ENCODE measurements around the gene DLEC1.
A peak's percentile ranks its signal among the peaks of the same experiment; 100 is the strongest.

Gene DLEC1

DNA sequence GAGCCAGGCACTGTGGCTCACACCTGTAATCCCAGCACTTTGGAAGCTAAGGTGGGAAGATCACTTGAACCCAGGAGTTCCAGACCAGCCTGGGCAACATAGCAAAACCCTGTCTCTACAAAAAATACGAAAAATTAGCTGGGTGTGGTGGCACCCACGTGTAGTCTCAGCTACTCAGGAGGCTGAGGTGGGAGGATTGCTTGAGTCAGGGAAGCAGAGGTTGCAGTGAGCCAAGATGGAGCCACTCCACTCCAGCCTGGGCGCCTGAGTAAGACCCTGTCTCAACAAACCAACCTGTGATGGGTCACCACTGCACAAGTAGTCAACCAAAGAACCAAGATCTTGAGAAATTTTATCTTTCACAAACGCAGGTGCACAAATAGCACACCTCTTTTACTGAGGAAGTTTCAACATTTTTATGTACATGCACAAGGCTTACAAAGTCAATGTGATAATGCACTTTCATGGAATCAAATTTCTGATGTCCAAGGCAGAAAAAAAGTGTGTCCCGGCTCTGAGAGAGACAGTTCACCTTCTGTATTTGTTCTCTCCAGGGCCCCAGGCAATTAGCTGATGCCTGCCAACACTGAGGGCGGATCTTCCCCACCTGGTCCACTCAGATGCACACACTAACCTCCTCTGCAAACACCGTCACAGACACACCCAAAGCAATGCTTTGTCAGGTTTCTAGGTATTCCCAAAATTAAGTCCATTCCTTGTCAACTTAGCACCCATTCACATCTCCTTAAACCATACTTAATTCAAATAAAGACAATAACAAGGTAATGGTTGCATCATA lies 85.5 kb downstream of the DLEC1 start:
- DNase-seq, result no peak

DNA sequence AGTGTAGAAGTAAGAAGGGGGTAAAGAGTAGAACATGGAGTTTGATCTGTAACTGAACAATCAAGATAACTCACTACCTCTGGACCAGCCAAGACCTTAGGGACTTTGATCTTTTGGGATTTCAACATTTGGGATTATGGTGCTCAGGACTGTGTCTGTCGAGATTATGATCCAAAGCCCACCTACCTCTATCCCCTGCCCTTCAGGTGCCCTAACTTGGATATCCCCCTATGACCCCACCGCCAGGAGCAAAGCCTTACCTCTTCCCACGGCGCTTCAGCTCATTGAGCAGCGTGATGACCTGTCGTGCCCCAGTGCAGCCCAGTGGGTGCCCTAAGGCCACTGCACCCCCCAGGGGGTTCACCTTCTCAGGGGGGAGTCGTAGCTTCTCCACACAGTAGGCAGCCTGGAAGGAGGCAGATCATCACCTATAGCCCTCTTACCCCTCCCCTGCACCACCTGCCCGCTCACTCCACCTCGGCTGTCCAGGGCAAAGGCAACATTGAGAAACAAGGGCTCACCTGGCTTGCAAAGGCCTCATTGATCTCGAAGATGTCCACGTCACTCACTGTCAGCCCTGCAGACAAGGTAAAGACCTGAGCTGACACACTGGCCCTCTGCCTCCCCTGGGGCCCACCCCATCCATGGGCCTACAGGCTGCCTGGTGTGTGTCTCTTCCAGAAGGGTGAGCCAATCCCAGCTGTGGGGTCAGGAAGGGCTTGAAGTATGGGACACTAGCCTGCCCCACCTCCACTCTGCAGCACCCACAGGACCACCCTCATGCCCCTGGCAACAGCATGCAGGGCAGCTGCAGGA lies 86.5 kb downstream of the DLEC1 start:
- DNase-seq, result peak; percentile 56

DNA sequence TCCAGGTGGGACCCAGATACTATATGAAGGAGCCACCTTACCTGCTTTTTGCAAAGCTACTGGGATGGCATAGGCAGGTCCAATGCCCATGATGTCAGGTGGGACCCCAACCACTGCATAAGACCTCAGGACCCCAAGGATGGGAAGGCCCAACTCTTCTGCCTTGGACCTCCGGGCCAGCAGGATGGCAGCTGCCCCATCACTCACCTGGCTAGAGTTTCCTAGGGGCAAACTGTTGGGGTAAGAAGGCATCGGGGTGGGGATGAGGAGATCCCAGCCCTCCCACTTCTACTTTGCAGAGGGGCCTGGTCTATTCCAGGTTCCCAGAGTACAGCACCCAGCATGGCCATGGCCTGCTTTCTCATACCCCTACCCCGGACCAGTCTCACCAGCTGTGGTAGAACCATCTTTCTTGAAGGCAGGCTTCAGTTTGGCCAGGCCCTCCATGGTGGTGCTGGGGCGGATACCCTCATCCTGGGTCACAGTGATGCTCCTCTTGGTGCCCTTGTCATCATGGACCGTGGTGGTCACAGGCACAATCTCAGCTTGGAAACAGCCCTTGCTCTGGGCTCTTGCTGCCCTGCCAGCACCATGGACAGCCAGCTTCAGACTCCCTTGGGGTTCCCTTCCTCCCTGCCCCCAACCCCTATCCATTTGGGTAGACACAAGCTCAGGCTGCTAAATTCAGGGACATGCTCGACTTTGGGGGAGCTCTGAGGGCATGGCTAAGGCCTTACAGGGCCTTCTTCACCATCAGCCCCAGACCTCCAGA lies 87.3 kb downstream of the DLEC1 start:
- no peak for DNase-seq

DNA sequence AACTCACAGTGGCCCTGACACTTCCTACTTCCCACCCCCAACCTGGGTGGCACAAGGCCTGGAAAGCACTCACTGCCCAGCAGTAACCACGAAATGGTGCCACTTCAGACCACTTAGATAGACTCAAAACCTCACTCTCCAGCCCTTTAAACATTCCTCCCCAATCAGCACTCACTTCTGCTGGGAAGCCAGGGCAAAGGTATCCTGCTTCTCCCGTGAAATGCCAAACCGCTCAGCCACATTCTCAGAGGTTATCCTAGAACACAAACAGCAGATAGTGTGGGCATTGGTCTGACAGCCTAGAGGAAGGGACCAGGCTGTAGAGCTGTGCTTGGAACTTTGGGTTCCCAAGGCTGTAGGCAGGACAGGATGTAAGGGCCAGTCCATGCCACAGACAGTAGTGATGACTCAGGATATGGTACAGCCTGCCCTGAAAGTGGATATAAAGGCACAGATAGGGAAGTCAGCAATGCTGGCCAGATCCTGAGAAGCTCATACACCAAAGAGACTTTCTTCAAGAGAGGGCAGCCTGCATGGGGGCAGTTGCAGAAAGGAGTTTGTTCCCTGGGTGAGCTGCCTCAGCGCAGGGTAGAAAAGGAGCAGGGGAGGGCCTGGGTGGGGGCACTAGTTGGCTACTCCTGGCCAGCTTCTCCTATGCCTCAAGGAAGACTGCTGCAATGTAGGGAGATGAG lies 88.7 kb downstream of the DLEC1 start:
- peak; percentile 14 for DNase-seq

DNA sequence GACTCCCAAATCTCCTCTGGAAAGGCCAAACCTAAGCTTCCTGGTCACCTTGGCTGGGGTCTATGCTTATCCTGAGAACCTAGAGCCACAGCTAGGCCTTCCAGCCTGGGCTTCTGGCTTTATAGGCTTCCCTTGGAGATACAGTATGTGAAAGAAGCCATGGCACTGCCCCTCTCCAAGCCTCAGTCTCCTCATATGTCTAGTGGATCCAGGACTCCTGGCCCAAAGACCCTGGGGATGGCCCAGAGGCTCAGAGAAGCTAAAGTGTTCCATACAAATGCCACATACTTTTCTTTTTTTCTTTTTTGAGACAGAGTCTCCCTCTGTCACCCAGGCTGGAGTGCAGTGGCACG lies 89.3 kb downstream of the DLEC1 start:
- DNase-seq, result peak; percentile 4

DNA sequence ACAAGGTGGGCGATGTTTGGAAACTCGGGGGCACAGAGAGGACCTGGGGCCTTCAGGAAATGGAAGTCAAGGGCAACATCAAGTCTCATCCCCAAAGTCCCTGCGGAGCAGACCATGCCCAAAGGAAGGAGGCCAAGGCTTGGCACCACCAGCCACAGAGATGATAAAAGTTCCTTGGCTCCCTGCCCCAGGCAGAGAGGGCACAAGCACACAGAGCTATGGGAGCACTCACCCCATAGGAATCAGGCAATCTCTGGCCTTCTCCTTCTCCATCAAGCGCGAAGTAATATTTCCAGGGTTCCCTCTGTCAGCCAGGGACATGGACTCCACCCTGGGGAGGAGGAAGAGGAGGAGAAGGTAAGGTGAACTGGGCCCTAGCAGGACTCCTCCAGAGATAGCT lies 90.0 kb downstream of the DLEC1 start:
- peak; percentile 38 for DNase-seq

DNA sequence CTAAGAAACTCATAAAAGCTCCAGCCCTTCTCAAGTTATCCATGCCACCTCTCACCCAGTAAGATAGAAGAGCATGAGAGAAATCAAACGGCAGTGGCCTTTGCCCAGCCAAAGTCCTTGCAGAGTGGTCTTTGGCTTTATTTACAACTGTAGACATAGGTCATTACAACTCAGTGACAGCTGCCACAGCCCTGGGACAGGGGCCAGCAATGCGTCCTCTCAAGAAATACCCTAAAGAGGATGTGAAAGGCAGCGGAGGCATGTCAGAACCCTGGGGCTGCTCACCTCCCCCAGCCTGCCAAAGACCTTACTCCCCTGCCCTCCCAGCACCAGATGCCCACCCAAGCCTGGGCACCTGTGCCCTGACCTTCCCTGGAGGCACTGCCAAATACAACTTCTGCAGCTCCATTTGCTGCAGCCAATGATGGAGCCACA lies 91.6 kb downstream of the DLEC1 start:
- DNase-seq, result peak; percentile 51

DNA sequence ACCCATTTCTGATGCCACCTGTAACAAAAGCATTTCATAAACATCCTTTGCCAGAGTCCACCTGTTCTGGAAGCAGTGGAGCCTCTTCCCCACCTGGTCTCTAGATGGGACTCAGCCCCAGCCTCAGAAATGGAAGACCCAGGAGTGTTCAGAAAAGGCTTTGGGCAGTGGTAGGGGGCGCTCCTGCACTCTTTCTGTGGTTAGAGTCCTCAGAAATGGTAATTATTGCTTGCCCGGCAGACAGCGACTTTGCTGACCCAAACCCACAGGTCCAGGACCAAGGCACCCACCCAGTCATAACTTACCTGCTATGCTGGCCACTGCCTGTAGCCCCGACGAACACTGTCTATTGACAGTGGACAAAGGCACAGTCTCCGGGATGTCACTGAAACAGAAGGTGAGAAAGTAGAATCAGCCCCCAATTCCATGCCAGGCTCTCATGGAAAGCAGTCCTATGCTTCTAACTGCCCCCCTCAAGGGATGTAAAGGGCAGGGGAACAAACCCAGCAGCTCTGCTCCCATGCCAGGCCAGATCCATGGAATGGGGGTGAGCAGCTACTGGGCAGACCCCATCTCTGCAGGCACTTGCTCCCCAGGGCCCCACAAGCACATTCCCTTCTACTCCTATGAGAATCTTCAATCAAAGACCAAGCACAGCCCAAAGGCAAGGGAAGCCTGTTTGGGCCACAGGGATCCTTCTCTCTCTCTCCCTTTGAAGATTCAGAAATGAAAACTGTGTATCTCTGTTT lies 92.8 kb downstream of the DLEC1 start:
- peak; percentile 69 for DNase-seq

DNA sequence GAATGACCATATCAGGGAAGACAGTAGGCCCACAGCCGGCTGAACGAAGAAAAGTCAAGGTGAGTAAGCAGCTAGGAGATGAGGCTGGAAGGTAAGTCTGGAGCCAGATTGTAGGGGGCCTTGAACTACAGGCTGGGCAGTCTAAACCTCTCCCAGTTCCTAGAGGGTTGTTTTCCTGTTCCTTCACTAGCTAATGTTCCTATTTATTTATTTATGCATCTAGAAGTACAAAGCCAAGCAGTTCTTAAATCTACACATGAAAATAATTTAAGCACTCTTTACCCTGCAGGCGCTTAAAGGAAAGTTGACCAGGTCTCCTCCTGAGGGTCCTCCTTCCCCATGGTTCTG lies 94.2 kb downstream of the DLEC1 start:
- no peak for DNase-seq

DNA sequence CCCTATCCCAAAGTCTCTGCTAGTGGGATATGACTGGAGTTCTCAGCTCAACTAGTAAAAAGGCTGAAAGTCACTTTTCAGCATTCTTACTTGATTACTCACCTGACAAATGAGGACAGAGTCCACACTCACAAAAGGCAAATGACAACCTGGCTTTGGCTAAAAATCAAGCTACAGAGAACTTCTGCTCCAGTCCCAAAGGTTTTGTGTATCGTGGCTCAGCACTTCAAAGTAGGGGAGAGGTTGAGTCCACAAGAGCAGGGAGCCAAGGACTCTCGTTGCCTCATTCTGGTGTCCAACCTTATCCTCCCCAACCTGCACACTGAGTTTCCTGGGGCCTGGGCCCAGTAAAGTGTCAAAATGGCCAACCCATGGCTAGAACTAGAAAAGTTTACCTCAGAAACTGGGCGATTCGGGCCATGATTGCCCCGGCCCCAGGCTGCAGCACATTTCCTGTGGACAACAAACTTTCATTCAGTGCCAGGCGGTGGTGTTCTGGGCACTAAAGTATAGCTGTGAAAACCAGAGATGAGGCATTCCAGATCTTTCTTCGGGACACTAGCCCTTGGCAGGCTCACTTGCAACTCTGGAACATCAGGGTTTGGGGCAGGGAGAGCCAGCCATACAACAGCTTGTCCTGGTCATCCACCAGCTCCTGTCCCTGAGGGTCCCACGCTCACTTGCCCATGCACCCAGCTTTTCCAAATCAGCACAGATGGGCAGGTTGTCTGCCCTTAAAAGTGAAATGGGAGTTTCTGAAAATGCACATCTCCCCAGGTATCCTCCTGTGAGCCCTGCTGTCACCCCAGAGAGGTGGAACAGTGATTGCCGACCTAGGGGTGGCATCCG lies 94.8 kb downstream of the DLEC1 start:
- peak; percentile 49 for DNase-seq

DNA sequence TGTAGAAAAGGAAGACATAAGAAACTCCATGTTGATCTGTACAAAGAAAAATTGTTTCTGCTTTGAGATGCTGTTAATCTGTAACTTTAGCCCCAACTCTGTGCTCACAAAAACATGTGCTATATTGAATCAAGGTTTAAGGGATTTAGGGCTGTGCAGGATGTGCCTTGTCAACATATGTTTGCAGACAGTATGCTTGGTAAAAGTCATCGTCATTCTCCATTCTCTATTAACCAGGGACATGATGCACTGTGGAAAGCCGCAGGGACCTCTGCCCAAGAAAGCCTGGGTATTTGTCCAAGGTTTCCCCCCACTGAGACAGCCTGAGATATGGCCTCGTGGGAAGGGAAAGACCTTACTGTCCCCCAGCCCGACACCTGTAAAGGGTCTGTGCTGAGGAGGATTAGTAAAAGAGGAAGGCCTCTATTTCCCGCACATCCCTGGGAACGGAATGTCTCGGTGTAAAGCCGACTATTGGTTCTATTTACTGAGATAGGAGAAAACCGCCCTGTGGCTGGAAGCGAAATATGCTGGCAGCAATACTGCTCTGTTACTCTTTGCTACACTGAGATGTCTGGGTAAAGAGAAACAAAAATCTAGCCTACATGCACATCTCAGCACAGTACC lies 95.6 kb downstream of the DLEC1 start:
- DNase-seq, result peak; percentile 27

DNA sequence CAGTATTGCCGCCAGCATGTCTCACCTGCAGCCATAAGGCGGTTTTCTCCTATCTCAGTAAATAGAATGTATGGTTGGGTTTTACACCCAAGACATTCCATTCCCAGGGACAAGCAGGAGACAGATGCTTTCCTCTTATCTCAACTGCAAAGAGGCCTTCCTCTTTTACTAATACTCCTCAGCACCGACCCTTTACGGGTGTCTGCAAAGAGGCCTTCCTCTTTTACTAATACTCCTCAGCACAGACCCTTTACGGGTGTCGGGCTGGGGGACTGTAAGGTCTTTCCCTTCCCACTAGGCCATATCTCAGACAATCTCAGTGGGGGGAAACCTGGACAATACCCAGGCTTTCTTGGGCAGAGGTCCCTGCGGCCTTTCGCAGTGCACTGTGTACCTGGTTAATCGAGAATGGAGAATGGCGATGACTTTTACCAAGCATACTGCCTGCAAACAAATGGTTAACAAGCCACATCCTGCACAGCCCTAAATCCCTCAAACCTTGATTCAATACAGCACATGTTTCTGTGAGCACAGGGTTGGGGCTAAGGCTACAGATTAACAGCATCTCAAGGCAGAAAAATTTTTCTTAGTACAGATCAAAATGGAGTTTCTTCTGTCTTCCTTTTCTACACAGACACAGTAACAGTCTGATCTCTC lies 96.7 kb downstream of the DLEC1 start:
- peak; percentile 63 for DNase-seq

DNA sequence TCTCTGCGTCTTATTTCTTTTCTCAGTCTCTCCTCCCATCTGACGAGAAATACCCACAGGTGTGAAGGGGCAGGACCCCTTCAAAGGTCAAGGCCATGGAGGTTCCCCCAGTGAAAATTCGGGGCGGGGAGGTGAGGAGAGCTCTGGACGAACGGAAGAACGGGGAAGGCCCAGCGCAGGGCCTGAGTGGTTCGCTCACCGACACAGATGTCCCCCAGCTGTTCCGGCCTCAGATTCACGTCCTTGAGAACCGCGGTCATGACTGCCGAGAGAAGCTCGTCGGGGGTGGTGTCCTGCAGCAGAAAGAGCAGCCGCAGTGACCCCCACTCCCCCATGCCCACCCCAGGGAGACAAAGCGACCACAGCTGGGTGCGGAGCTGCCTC lies 97.4 kb downstream of the DLEC1 start:
- DNase-seq, result peak; percentile 68

DNA sequence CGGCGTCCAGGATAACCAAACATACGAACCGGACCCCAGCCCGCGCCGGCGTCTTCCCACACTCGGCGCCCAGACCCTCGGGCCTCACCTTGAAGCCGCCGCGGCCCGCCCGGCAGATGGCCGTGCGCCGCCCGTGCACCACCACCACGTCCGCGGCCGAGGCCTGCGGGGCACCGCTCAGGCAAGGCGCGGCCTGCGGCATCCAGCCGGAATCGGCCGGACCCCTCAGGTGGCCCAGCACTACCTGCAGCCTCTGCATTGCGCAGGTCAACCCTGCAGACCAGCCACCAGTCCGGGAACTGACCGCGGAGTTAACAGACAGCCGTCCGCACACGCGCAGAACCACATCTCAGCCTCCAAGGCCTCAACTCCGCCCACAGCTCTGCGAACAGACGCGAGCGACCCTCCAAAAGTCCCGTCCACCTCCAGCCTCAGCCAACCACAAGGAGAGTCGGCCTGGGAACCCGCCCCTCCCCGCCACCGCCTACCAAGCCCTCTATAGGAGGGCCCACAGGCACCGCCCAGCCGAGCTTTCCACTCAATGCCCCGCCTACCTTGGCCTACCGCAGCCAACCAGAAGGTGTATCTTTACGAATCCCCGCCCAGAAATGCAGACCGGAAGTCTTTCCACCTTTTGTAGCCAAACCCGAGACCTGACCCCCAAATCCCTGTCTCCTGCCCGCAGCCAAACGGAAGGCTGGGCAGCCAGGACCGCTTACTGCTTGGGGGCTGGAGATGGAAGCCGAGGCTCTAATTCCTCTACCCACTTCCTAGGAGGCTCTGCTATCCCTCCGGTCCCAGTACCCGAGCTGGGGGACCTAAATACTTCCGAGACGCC lies 98.0 kb downstream of the DLEC1 start, which contains the start of gene ACAA1:
Gene ACAA1 (minus strand): TSS at position 351 of the 838 bp plus-strand sequence. CDS start 92 bp downstream, at position 259.
- DNase-seq, result peak; percentile 99

DNA sequence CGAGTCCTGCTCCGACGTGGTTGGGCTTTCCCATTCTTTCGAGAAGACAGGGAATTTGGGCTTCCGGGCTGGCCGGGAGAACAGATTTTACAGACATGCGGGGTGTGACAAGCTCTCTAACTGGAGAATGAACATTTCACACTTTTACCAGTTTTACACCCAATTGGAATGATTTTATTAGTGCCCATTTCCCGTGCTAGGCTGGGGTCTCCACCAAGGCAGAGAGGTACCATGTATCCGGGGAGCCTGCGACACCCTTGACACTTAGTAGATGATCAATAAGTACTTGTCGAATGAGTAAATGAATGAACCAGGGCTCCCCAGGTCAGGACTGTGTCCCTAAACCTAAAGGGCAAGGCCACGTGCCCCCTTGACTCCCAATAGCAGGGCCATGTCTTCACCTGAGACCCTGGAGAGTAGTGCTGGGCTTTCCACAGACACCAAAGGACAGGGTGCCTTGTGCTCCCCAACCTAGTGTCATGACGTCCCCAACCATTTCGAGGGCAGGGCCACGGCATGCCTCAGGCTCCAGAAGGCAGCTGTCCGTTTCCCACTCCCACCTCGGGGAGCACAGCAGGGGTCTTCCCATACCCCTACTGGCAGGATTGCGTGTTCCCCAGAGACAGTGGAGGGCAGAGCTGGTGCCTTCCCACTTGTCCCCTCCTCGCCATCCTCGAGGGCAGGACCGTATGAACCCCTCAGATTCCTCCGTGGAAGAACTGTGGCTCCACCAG lies 98.8 kb downstream of the DLEC1 start:
- peak; percentile 72 for DNase-seq

DNA sequence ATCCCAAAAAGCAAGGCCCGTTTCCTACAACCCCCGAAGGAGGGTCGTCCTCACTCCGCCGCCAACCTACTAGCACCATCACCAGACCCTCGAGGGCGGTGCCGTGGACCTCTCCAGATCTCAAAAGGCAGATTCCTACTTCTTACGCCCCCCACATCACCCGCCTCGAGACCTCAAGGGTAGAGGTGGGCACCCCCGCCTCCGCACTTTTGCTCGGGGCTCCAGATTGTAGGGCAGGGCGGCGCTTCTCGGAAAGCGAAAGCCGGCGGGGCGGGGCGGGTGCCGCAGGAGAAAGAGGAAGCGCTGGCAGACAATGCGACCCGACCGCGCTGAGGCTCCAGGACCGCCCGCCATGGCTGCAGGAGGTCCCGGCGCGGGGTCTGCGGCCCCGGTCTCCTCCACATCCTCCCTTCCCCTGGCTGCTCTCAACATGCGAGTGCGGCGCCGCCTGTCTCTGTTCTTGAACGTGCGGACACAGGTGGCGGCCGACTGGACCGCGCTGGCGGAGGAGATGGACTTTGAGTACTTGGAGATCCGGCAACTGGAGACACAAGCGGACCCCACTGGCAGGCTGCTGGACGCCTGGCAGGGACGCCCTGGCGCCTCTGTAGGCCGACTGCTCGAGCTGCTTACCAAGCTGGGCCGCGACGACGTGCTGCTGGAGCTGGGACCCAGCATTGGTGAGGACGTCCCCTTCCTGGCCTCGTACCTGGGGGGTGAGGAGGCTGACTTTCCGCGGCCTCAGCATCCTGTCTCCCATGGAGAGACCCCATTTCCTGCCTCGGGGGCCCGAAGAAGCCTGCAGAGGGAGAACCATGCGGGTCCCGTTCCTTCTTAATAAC lies 99.6 kb downstream of the DLEC1 start, which contains the start of gene MYD88:
Gene MYD88 (plus strand): TSS at position 313 of the 842 bp plus-strand sequence. CDS start 40 bp downstream, at position 353.
- DNase-seq, result peak; percentile 94

DNA sequence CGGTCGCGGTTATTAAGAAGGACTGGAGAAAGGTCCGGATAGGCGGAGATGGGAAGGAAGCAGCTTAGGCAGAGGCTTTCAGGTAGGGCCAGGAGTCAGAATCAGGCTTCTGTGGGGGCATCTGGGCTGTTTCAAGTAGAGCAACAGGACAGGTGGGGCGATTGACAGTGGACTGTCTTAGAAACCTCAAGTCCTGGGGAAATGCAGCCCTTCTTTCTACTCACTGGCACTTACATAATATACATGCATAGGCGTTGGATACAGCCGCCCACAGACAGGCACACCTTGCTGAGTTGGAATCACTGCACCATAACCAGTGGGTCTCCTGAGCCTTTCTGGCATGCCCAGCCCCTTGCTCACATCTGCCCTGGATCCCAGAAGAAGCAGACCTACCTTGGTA lies 100.2 kb downstream of the DLEC1 start:
- no peak for DNase-seq

Measured in activated effector memory CD4-positive, alpha-beta T cell treated with anti-CD3 and anti-CD28 coated beads, Interleukin-2, amount 50 U/mL, for 16 hours (primary cell).